K562 (cell line): ENCODE results near the gene WASF2.

Source experiments
- CBX8 ChIP-seq: fragments of 200-600 bp; sonication (generic); IDR thresholded peaks from 2 replicates; pipeline ENCODE4 v1.6.1; 2012; ENCODE audit warnings: borderline replicate concordance, mixed run types, low read depth, mild to moderate bottlenecking, moderate library complexity, mixed read lengths, low read length, control low read depth, inconsistent platforms; ENCODE audit not compliant: poor library complexity, severe bottlenecking; ENCODE audit errors: extremely low read depth
- CEBPB ChIP-seq: fragments of 450-650 bp; IDR thresholded peaks from 2 replicates; pipeline ENCODE4 v1.6.1; 2016; ENCODE audit warnings: missing genetic modification characterization, missing compliant biosample characterization
- JUNB ChIP-seq: fragments of 450-650 bp; formaldehyde crosslinking; conservative IDR thresholded peaks from 2 replicates; pipeline ENCODE4 v1.4.0; 2020; ENCODE audit warnings: mild to moderate bottlenecking
- MED1 ChIP-seq: sonication (generic); formaldehyde crosslinking; IDR thresholded peaks from 2 replicates; pipeline ENCODE4 v1.8.1; 2023; ENCODE audit warnings: missing genetic modification reagents, borderline replicate concordance
- MYC ChIP-seq, 2 experiments: fragments of 250-450 bp in 1 of 2; sonication (Bioruptor Pico) in 1 of 2; IDR thresholded peaks; 2 replicates each; pipeline versions ENCODE4 v1.5.1 to v1.6.1; 2012 to 2021; ENCODE audit warnings: low read depth in 2 of 2, borderline replicate concordance in 1 of 2, improper control_type of control experiment in 1 of 2, low read length in 1 of 2, mild to moderate bottlenecking in 1 of 2, moderate library complexity in 1 of 2
- ZNF24 ChIP-seq: fragments of 450-650 bp; IDR thresholded peaks from 2 replicates; pipeline ENCODE4 v1.6.1; 2016
- TF ChIP-seq, protein P1 (sequence below): fragments of 150-350 bp; IDR thresholded peaks from 2 replicates; pipeline ENCODE4 v1.6.1; 2014; ENCODE audit warnings: low read depth, mild to moderate bottlenecking, low read length, borderline replicate concordance
- TF ChIP-seq, protein P2 (sequence below), 3 experiments: IDR thresholded peaks in 2 of 3; conservative IDR thresholded peaks in 1 of 3; 2 replicates each; pipeline ENCODE4 v1.5.1; 2011 to 2012; ENCODE audit warnings: low read length in 3 of 3, mild to moderate bottlenecking in 3 of 3, control low read depth in 2 of 3, improper control_type of control experiment in 1 of 3, inconsistent platforms in 1 of 3, low read depth in 1 of 3, mixed read lengths in 1 of 3, moderate library complexity in 1 of 3; ENCODE audit not compliant: insufficient read depth in 2 of 3

- TF ChIP-seq, protein P1, sequence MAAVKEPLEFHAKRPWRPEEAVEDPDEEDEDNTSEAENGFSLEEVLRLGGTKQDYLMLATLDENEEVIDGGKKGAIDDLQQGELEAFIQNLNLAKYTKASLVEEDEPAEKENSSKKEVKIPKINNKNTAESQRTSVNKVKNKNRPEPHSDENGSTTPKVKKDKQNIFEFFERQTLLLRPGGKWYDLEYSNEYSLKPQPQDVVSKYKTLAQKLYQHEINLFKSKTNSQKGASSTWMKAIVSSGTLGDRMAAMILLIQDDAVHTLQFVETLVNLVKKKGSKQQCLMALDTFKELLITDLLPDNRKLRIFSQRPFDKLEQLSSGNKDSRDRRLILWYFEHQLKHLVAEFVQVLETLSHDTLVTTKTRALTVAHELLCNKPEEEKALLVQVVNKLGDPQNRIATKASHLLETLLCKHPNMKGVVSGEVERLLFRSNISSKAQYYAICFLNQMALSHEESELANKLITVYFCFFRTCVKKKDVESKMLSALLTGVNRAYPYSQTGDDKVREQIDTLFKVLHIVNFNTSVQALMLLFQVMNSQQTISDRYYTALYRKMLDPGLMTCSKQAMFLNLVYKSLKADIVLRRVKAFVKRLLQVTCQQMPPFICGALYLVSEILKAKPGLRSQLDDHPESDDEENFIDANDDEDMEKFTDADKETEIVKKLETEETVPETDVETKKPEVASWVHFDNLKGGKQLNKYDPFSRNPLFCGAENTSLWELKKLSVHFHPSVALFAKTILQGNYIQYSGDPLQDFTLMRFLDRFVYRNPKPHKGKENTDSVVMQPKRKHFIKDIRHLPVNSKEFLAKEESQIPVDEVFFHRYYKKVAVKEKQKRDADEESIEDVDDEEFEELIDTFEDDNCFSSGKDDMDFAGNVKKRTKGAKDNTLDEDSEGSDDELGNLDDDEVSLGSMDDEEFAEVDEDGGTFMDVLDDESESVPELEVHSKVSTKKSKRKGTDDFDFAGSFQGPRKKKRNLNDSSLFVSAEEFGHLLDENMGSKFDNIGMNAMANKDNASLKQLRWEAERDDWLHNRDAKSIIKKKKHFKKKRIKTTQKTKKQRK: no peak
- TF ChIP-seq, protein P2, sequence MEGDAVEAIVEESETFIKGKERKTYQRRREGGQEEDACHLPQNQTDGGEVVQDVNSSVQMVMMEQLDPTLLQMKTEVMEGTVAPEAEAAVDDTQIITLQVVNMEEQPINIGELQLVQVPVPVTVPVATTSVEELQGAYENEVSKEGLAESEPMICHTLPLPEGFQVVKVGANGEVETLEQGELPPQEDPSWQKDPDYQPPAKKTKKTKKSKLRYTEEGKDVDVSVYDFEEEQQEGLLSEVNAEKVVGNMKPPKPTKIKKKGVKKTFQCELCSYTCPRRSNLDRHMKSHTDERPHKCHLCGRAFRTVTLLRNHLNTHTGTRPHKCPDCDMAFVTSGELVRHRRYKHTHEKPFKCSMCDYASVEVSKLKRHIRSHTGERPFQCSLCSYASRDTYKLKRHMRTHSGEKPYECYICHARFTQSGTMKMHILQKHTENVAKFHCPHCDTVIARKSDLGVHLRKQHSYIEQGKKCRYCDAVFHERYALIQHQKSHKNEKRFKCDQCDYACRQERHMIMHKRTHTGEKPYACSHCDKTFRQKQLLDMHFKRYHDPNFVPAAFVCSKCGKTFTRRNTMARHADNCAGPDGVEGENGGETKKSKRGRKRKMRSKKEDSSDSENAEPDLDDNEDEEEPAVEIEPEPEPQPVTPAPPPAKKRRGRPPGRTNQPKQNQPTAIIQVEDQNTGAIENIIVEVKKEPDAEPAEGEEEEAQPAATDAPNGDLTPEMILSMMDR (IDR thresholded peaks at IDR 0.05 in 2 of 3, conservative IDR thresholded peaks at IDR 0.05 in 1 of 3; ENCODE audit: insufficient read depth in 2 of 3, low read depth in 1 of 3, low read length in 3 of 3): no peak
- TF ChIP-seq MED1: no peak
- TF ChIP-seq CEBPB: no peak
- TF ChIP-seq MYC (IDR thresholded peaks at IDR 0.05; ENCODE audit: low read depth, low read length): no peak
- no peak for TF ChIP-seq MYC (CRISPR knock-in tag; IDR thresholded peaks at IDR 0.05; ENCODE audit: borderline replicate concordance, low read depth)
- TF ChIP-seq JUNB: no peak
- TF ChIP-seq CBX8: no peak
- no peak for TF ChIP-seq ZNF24
Measured at GRCh38 chr1:27503844-27504587, 14.0 kb upstream of the WASF2 start.
